Measurements from ENCODE around the gene IYD.

DNA sequence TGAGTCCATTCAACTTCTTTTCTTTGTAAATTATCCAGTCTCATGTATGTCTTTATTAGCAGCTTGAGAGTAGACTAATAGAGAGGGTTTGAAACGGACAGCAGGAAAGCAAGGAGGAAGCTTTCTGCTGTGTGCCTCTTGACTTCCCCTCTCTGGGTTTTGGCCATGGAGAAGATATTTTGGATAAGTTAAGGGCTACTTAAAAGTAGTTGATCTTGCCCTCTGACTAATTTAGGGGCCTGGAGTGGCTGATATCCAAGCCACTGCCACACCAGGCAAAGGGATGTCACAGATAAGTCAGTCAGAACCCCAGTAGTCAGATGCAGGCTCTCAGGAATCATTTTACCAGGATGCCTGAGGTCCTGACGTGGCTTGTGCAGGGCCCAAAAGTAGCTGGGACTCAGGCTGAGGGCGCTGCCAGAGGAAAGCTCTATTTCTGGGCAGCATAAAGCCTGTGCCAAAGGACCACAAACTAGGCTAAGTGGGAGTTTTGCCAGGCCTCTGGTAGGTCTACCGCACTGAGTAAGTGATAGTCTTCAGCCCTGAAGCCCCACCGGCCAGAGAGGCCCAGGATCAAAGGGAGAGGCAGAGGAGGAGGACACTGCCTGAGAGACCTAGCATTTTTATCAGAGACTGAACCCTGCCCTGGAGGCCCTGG is 41.6 kb upstream of the IYD start:
- TF ChIP-seq, protein P1, sequence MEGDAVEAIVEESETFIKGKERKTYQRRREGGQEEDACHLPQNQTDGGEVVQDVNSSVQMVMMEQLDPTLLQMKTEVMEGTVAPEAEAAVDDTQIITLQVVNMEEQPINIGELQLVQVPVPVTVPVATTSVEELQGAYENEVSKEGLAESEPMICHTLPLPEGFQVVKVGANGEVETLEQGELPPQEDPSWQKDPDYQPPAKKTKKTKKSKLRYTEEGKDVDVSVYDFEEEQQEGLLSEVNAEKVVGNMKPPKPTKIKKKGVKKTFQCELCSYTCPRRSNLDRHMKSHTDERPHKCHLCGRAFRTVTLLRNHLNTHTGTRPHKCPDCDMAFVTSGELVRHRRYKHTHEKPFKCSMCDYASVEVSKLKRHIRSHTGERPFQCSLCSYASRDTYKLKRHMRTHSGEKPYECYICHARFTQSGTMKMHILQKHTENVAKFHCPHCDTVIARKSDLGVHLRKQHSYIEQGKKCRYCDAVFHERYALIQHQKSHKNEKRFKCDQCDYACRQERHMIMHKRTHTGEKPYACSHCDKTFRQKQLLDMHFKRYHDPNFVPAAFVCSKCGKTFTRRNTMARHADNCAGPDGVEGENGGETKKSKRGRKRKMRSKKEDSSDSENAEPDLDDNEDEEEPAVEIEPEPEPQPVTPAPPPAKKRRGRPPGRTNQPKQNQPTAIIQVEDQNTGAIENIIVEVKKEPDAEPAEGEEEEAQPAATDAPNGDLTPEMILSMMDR (IDR thresholded peaks at IDR 0.05), result no peak
- no peak for TF ChIP-seq POLR2A (IDR thresholded peaks at IDR 0.05)

Data from breast epithelium (tissue), 3 donors.